ENCODE results near the gene TAC3. TPM values are rescaled to one million over a fixed set of nuclear protein-coding genes. Genes with fewer than 3 reads are reported as not detected.
A peak's percentile ranks its signal among the peaks of the same experiment; 100 is the strongest.
"Not testable (repeated sequence)": the region's sequence is repeated elsewhere in the genome, so short reads cannot be mapped to it uniquely, and the experiment has no call there.

Gene TAC3
- total RNA-seq (not detected), polyA plus RNA-seq (1 to 10 TPM in 1 of 2 donors, under 1 TPM in 1; 0.23 to 4.4 TPM)

DNA sequence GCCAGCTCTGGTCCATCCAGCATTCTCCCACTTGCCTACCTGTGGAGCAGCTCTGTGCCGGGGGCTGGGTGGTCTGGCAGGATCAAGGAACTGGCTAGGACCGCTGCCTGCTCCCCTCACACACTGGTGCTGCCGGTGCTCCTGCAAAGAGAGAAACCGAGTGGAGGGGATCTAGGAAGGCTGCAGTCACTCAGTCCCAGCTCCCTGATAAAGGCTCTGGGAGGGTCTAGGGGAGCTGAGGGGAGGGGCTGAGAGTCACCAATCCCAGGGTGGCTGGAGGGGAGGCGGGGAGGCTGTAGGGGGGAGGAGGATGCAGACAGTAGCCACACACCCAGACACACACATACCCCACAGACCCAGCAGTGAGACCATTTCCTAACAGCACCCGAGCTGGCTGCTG, at the start of gene TAC3:
TAC3 (minus strand) TSS at position 182 of the 400 bp plus-strand sequence. CDS start 732 bp downstream, outside the sequence.
- intact Hi-C loops (cut with DNase I): no loop called here
- TF ChIP-seq CTCF (IDR thresholded peaks at IDR 0.05): no peak
- H3K9me3 ChIP-seq: no peaks in the 10 kb centered on the region
- no peaks in the 10 kb centered on the region for H3K27me3 ChIP-seq
- DNase-seq: no peak
- no peaks in the 10 kb centered on the region for H3K4me1 ChIP-seq
- no peak within 1 kb of the TSS for H3K27ac ChIP-seq
- H3K36me3 ChIP-seq: no peaks in the 10 kb centered on the region
- no peak for FAIRE-seq
- no peak for ATAC-seq
- no peak within 1 kb of the TSS for H3K4me3 ChIP-seq
- 39% methylated on average over 5 to 6 of the region's 6 CpGs for WGBS, 2 donors

GRCh38 chr12:57063991-57064685, 47.8 kb upstream of the TAC3 start:
- TF ChIP-seq CTCF (IDR thresholded peaks at IDR 0.05): no peak
- WGBS, 2 donors: 76 to 83% methylated on average over 5 of the region's 5 CpGs
- H3K4me3 ChIP-seq: no peak overlapping the region
- H3K4me1 ChIP-seq: no peaks in the 10 kb centered on the region
- H3K27ac ChIP-seq: no peak overlapping the region
- DNase-seq: no peak
- no peaks in the 10 kb centered on the region for H3K27me3 ChIP-seq
- no peak for FAIRE-seq
- peak in 1 of 4 donors; percentile 45 for ATAC-seq
- H3K9me3 ChIP-seq: no peaks in the 10 kb centered on the region
- intact Hi-C loops (cut with DNase I): loop anchor here in 1 of 3 donors (10.0 kb wide), 1 partner anchor 111 kb away; no protein-coding TSS in a partner anchor
- peaks cover 0 to 5% (median 3%) of the 10 kb centered on the region in 3 donors for H3K36me3 ChIP-seq

GRCh38 chr12:57058454-57058853, 42.1 kb upstream of the TAC3 start:
- Histone ChIP-seq H3K9me3 (no peaks in the 10 kb centered on the region), H3K4me3 (no peak overlapping the region), H3K27me3 (no peaks in the 10 kb centered on the region), H3K4me1 (no peaks in the 10 kb centered on the region), H3K27ac (no peak overlapping the region), H3K36me3 (peaks cover 0 to 5% (median 3%) of the 10 kb centered on the region in 3 donors)
- no peak for TF ChIP-seq CTCF (IDR thresholded peaks at IDR 0.05)
- ATAC-seq (no peak), DNase-seq (no peak), FAIRE-seq (no peak)
- WGBS, 2 donors: 94 to 97% methylated on average over 1 of the region's 1 CpG
- intact Hi-C loops (cut with DNase I): no loop called here

GRCh38 chr12:57057067-57057751, 40.9 kb upstream of the TAC3 start:
- no peaks in the 10 kb centered on the region for H3K27me3 ChIP-seq
- no peaks in the 10 kb centered on the region for H3K9me3 ChIP-seq
- FAIRE-seq (no peak), DNase-seq (no peak), ATAC-seq (no peak)
- WGBS, 2 donors: 91 to 94% methylated on average over 6 of the region's 6 CpGs
- H3K36me3 ChIP-seq: peaks cover 0 to 5% (median 3%) of the 10 kb centered on the region in 3 donors
- TF ChIP-seq CTCF (IDR thresholded peaks at IDR 0.05): no peak
- H3K27ac ChIP-seq: no peak overlapping the region
- H3K4me3 ChIP-seq: no peak overlapping the region
- intact Hi-C loops (cut with DNase I): no loop called here
- H3K4me1 ChIP-seq: no peaks in the 10 kb centered on the region

DNA sequence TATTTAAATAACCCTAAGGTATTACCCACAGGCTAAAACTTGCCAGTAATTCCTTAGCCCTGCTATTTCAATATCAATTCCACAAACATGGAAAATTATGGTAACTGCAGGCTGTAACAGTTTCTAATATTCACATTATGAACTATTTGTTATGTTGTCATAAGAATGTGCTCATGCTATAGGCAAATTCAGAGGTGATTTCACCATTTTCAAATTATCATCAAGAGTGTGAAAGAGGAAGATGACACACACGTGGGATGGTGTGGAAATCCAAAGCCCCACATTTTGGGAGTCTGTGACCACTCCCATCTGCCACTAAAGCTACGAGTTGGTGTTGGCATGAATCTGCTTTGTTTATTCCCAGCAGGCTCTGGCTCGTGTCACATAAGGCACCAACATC, 39.5 kb upstream of the TAC3 start:
- no peak for TF ChIP-seq CTCF (IDR thresholded peaks at IDR 0.05)
- ATAC-seq: no peak
- intact Hi-C loops (cut with DNase I): no loop called here
- 45 to 46% methylated on average over 3 of the region's 3 CpGs for WGBS, 2 donors
- no peak overlapping the region for H3K4me3 ChIP-seq
- FAIRE-seq: no peak
- no peaks in the 10 kb centered on the region for H3K27me3 ChIP-seq
- H3K27ac ChIP-seq: no peak overlapping the region
- no peaks in the 10 kb centered on the region for H3K9me3 ChIP-seq
- DNase-seq: no peak
- peaks cover 0 to 5% (median 3%) of the 10 kb centered on the region in 3 donors for H3K36me3 ChIP-seq
- H3K4me1 ChIP-seq: no peaks in the 10 kb centered on the region

GRCh38 chr12:57053901-57054300, 37.6 kb upstream of the TAC3 start:
- FAIRE-seq; H3K36me3 ChIP-seq; H3K27me3 ChIP-seq; H3K27ac ChIP-seq; H3K9me3 ChIP-seq; ATAC-seq; DNase-seq; H3K4me1 ChIP-seq; intact Hi-C loops (cut with DNase I); H3K4me3 ChIP-seq: not testable (repeated sequence)
- WGBS, 2 donors: 89 to 93% methylated on average over 4 of the region's 4 CpGs

GRCh38 chr12:57053146-57053545, 36.8 kb upstream of the TAC3 start:
- DNase-seq; H3K4me1 ChIP-seq; intact Hi-C loops (cut with DNase I); H3K9me3 ChIP-seq; H3K27ac ChIP-seq; H3K4me3 ChIP-seq; ATAC-seq; FAIRE-seq; H3K27me3 ChIP-seq; H3K36me3 ChIP-seq: not testable (repeated sequence)
- WGBS, 2 donors: 96 to 98% methylated on average over 4 of the region's 4 CpGs

All from pancreas (tissue), 10 donors.